HG03280 (cell line): Measurements from ENCODE around the gene DNAH6.

Source experiments
- ATAC-seq: cut with Tn5 transposase; IDR thresholded peaks from one replicate; pipeline ENCODE4 v1.9.1; 2021; ENCODE audit warnings: mild to moderate bottlenecking, moderate library complexity; ENCODE audit not compliant: unreplicated experiment

Gene DNAH6

DNA sequence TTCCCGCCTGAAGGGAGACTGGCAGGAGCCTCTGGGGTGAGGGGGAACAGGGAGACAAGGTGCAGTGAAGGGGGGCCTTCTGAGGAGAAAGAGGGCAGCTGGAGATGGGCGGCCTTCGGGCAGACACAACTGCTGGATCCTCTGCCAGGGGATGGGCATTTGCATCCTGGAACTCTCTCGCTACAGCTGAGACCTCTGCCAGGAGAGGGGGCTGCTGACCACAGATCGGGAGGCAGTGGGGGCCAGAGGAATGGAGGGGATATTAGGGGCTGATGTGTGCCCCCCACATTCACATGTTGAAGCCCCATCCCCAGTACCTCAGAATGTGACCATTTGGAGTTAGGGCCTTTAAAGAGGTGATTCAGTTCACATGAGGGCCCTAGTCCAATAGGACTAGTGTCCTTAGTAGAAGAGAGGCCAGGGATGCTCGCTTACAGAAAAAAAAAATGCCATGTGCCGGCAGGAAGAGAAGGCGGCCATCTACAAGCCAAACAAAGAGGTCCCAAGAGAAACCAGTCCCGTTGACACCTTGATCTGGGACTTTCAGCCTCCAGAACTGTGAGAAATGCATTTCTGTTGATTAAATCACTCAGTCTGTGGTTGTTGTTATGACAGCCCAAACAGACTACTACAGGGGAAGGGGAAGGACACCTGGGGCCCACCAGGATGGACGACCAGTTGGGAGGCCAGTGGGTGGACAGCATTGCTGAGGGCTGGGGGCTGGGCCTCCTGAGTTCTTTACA is 314.6 kb downstream of the DNAH6 start:
- no peak for ATAC-seq

GRCh38 chr2:84832772-84833461 is 316.6 kb downstream of the DNAH6 start:
- ATAC-seq = no peak

- ATAC-seq = no peak
These were observed 317.3 kb downstream of the DNAH6 start for GRCh38 chr2:84833481-84834150.

DNA sequence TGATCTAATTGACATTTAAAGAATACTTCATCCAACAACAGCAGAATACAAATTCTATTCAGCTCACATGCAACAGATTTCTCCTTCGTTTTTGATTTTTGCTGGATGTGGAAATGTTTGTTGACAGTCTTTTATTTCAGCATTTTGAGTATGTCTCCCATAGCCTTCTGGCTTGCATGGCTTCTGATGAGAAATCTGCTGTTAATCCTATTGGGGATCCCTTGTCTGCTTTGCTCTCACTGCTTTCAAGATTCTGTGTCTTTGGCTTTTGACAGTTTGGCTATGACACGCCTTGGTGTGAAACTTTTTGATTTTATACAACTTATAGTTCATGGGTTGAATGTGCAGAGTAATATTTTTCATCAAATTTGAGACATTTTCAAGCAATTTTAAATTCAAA is 319.9 kb downstream of the DNAH6 start:
- no peak for ATAC-seq

- no peak for ATAC-seq
These were observed 322.3 kb downstream of the DNAH6 start for GRCh38 chr2:84838434-84839145.

DNA sequence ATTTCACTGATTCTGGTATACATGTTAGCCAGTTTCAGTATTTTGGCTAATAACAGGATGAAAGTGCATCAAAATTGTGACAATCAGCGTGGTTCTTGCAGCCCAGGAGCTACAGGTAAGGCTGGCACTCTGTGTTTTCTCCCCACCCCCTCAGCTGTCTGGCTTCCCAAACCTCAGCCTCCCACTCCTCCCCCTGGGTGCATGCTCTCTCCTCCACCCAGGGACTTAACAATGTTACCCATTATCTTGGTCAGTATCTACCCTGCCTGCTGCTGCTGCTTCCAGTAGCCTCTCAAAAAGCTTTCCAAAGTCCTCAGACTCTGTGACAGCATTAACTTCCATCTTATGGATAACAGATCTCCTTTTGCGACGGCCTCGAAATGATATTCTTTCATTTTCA is 323.6 kb downstream of the DNAH6 start:
- ATAC-seq = no peak

DNA sequence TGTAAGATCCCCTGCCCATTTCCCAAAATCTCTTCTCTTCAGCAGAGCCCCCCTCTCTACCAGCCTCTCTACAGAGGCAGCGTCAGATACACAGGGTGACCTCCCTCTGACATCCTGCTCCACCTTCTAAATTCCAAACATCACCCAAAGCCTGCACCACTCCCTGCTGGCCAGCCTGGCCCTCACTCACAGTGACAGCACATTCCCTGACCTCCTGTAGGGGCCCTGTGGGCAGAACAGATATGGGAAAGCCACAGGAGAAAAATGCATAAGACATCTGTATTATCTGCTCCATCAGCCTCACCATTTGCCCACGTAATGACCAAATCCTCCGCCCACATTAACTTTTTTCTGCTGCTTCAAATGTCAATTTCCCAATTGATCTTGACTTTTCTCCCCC is 324.0 kb downstream of the DNAH6 start:
- no peak for ATAC-seq

GRCh38 chr2:84841577-84841976 is 325.3 kb downstream of the DNAH6 start:
- ATAC-seq = no peak

GRCh38 chr2:84844141-84844540 is 327.8 kb downstream of the DNAH6 start:
- no peak for ATAC-seq

DNA sequence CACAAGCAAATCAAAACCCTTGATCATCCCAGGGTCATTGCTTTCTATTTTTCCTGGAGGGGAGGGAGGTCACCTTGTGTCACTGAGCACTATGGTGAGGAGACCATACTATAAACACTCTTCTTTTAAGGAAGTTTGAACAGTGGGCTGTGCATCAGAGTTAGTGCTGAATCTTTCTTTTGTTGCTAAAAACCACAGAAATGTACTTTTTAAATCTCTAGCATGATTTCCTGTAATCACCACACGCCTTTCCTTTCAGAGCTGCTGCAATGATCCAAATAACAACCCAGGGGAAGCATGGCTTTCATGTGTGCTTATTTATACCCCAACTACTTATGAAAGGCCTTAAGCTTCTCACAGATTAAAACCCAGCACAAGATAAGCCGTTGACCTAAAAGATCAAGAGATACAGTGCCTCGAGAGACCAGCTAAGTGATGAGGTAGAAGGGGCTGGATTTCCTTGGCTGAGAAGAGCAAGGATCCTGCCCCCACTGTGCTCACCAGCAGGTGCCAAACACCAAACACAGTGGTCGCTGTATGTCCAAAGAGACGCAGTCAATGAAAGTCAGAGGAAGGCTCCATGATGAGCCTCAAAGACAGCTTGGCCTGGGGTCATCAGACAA is 329.9 kb downstream of the DNAH6 start:
- ATAC-seq = no peak

DNA sequence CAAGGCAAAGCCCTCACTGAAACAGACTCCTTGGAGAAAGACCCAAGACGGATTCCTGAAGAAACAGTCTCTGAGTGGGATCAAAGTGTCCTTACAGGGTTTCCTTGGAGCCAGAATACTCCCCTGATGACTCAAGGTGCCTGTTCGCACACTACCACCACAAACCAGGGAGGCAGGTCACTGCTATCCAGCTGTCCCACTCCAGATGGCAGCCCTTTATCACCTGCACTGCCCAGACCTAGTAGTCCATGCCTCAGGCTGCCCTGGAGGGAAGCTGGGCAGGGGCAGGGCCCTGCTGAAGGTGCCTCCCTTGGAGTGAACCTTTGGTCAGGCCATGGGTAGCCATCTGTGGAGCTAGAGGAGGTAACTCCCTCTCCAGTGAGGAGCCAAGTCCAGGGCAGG is 330.4 kb downstream of the DNAH6 start:
- no peak for ATAC-seq

DNA sequence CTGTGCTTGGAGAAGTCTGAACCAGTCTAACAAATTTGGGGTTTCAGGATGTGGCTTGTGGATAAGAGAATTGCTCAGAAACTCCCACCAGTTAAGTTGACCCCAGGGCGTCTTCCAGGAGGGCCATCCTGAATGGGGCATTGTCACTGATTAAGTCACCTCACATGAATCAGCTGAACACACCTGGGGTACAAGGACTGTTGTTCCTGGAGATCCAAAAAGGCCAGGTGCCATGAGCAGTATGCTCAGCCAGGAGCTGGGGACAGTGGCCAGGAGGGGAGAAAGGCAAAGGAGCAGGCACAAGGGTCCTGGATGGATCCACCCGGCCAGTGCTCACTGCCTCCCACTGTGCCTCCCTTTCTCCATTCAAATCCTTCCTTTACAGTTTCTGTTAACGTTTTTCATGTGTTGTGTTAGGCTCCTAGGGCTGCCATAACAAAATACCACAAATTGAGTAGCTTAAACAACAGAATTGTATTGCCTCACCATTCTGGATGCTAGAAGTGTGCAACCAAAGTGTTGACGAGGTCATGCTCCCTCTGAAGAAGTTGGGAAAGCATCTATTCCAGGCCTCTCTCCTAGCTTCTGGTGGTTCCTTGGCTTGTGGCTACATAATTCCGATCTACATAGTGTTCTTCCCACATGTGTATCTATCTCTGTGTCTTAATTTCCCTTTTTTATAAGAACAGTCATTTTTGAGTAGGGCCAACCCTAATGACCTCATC is 331.2 kb downstream of the DNAH6 start:
- no peak for ATAC-seq

DNA sequence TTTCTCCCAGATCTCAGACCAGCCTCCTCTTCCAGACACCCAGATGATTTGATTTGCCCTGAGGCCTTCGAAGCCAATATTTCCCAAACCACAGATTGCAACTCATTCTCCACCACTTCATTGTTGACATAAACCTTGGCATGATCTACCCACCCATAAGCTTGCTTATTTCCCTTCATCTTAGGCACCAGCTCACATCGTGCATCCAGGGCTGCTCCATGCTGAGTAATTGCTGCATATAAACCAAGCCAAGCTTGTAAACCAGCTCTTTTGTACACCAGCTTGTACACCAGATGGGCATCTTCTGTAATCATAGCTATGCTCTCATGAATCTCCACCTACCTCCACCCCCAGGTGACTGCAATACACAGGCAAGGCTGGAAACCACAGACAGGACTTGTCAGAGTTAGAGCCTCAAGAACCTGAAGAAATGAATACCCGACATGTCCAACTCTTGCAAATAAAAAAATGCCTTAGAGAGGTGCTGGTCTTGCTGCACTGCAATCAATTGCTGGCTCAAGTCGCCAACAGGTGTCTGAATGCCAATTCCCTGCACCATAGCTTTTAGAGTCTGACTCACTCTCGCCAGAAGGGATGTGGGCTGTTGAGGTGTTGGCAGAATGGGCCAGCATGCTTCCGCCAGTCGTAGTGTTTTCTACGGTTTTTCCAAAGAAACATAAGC is 333.1 kb downstream of the DNAH6 start:
- no peak for ATAC-seq

DNA sequence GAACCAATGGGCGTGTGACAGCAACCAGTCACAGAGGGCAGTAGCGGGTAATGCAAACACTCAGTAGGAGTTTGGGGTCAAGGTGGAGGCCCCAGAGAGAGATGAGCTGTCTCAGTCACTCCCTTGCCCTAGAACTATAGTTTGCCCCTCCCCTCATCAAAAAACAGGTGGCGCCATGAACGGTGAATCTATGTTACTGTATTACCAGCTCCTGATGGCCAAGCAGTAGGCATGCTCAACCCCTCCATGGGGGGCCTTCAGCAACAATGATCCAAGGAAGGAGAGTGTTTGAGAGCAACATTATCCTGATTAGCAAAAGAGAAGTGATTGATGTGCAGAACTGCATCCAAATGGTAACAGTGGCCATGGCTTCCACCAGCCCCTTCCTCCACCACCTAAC is 334.2 kb downstream of the DNAH6 start:
- no peak for ATAC-seq

- no peak for ATAC-seq
These were observed 335.6 kb downstream of the DNAH6 start for GRCh38 chr2:84851876-84852275.

- ATAC-seq = no peak
These were observed 338.6 kb downstream of the DNAH6 start for GRCh38 chr2:84854850-84855249.

DNA sequence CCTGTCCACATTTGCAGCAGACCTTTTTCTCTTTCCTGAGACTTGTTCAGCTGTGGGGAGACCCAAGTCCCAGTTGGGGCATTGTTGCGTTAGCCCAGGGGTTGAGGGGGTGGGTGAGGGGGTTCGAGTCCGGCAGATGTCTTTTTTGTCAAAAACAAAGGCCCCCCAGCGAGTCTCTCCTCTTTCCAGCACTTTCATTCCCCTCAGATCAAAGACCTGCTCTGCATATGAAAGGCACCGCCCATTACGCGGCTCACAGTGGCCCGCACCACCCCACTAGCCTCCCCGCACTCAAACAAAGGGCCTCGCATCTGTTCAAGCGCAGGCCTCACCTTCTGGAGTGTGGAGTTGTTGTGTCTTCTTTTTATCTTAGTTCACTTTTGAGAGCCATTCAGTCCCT is 339.4 kb downstream of the DNAH6 start:
- ATAC-seq = no peak

GRCh38 chr2:84856787-84857186 is 340.5 kb downstream of the DNAH6 start:
- no peak for ATAC-seq

DNA sequence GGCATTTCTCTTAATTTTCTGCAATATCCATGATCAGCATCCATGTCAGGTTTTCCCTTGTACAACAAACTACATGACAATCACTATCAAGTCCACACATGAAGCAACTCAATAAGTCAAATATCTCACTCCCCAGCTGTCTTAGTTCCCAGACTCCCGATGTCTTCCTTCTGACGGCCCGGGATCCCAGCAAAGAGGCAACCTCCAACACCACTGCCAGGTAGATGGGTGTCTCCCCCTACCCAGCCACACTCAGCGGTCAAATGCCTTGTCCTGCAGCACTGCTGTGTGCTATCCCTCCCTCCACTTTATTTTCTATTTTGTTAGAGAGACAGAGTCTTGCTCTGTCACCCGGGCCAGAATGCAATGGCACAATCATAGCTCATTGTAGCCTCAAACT is 341.3 kb downstream of the DNAH6 start:
- ATAC-seq = no peak

DNA sequence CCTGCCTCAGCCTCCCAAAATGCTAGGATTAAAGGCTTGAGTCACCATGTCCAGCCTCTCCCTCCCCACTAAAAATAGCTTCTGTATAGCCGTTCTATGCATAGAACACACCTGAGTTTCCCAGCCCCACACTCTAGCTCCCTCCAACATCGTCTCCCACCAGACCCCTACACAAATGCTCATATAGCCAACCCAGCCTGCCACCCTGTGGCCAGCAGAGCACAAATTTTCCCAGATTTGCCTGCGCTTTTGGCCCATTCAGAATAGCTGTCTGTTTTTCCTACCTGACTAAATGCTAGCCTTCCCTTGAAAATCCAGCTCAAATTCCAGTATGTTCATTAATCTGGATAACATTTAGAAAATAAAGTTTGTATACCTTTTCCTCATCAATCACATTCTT is 341.8 kb downstream of the DNAH6 start:
- no peak for ATAC-seq
